Type B pancreatic cell (in vitro differentiated cells): ENCODE data around the gene UTP18. TPM values are rescaled to one million over a fixed set of nuclear protein-coding genes. Genes with fewer than 3 reads are reported as not detected.
"Not testable (repeated sequence)": the region's sequence is repeated elsewhere in the genome, so short reads cannot be mapped to it uniquely, and the experiment has no call there.

Source experiments
- DNase-seq: peaks from one replicate; pipeline ENCODE4 v3.0.0; 2021; ENCODE audit warnings: mixed read lengths; ENCODE audit not compliant: unreplicated experiment; ENCODE audit errors: extremely low spot score
- H3K27ac Mint-ChIP-seq: 2 replicates; pipeline ENCODE4 v1.8.0; 2021; ENCODE audit warnings: mild to moderate bottlenecking, mixed read lengths
- H3K27me3 Mint-ChIP-seq: 2 replicates; pipeline ENCODE4 v1.8.0; 2021; ENCODE audit warnings: mixed read lengths
- H3K36me3 Mint-ChIP-seq: 2 replicates; pipeline ENCODE4 v1.8.0; 2021; ENCODE audit warnings: mixed read lengths
- H3K4me1 Mint-ChIP-seq: one replicate; pipeline ENCODE4 v1.8.0; 2021; ENCODE audit warnings: mixed read lengths; ENCODE audit not compliant: unreplicated experiment
- H3K4me3 Mint-ChIP-seq: 2 replicates; pipeline ENCODE4 v1.8.0; 2021; ENCODE audit warnings: mild to moderate bottlenecking, mixed read lengths
- H3K9me3 Mint-ChIP-seq: 2 replicates; pipeline ENCODE4 v1.8.0; 2021; ENCODE audit warnings: mixed read lengths
- CTCF ChIP-seq: fragments of 200-600 bp; sonication (generic); conservative IDR thresholded peaks from 2 replicates; pipeline ENCODE4 v1.5.0; 2021; ENCODE audit warnings: antibody characterized with exemption, mild to moderate bottlenecking
- total RNA-seq: library from RNA; stranded (reverse); gene quantifications from 2 replicates; pipeline ENCODE4 v1.2.1, GENCODE V29; 2021; ENCODE audit warnings: low replicate concordance

UTP18 gene
- total RNA-seq, 1 donor from 2014 or later: 38.8 TPM

DNA sequence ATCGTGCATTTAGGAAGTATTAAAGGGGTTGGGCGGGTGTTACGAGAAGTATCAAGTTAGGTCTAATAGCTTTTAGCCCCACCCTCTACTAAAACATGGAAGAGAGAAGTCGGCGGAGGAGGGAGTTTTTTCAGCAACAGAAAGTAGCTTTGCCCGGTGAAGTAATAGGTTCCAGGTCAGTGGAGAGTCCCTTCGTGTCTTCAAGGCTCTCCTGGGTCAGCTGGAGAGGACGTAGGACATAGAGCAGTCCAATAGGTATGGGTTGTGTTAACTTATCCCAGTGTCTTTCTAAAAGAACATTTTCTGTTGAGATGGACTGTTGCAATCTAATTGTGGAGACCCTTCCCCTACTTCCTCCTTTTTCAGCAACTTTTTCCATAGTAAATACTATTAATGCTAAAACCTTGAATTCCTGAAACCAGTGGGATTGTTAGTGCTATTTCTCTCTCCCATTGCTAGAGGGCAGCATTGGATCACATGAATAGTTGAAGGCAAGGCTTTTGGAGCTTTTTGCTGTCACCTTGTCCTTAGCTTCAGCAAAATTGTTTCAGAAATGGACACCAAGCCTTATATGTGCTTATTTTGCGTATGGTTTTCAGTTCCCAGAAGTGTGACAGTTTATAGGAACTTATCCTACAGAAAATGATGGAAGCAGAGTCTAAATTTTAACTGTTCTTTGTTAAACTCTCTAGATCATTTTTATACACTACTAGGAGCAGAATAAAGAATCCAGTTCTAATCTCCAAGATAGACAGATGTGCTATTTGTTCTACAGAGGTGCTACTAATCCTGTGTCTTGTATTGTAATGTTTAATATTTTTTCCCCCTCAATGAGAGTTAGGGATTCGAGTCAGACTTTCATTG lies 38.4 kb downstream of the UTP18 start:
- H3K27me3 Mint-ChIP-seq: no peaks in the 10 kb centered on the region
- TF ChIP-seq CTCF: peak; percentile 81
- no peak for DNase-seq
- no peaks in the 10 kb centered on the region for H3K9me3 Mint-ChIP-seq
- peaks cover 16% of the 10 kb centered on the region for H3K36me3 Mint-ChIP-seq
- H3K4me1 Mint-ChIP-seq: no peaks in the 10 kb centered on the region
- H3K4me3 Mint-ChIP-seq: no peak overlapping the region
- no peak overlapping the region for H3K27ac Mint-ChIP-seq

GRCh38 chr17:51299859-51300258 lies 39.5 kb downstream of the UTP18 start:
- H3K4me3 Mint-ChIP-seq: no peak overlapping the region
- peaks cover 8% of the 10 kb centered on the region for H3K36me3 Mint-ChIP-seq
- H3K9me3 Mint-ChIP-seq: no peaks in the 10 kb centered on the region
- no peak overlapping the region for H3K27ac Mint-ChIP-seq
- no peaks in the 10 kb centered on the region for H3K4me1 Mint-ChIP-seq
- H3K27me3 Mint-ChIP-seq: no peaks in the 10 kb centered on the region
- TF ChIP-seq CTCF: no peak
- no peak for DNase-seq

DNA sequence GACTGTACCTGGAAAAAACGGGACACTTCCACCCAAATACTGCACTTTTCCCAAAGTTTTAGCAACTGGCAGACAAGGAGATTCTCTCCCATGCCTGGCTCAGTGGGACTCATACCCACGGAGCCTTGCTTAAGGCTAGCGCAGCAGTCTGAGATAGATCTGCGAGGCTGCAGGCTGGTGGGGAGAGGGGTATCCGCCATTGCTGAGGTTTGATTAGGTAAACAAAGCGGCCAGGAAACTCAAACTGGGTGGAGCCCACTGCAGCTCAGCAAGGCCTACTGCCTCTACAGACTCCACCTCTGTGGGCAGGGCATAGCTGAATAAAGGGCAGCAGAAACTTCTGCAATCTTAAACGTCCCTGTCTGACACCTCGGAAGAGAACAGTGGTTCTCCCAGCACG lies 44.8 kb downstream of the UTP18 start:
- H3K27me3 Mint-ChIP-seq: peaks cover 7% of the 10 kb centered on the region
- H3K9me3 Mint-ChIP-seq: peaks cover 15% of the 10 kb centered on the region
- H3K4me1 Mint-ChIP-seq: no peaks in the 10 kb centered on the region
- H3K27ac Mint-ChIP-seq: no peak overlapping the region
- H3K36me3 Mint-ChIP-seq: no peaks in the 10 kb centered on the region
- no peak for TF ChIP-seq CTCF
- DNase-seq: no peak
- H3K4me3 Mint-ChIP-seq: no peak overlapping the region

GRCh38 chr17:51312003-51312402 lies 51.7 kb downstream of the UTP18 start:
- not testable (repeated sequence) for H3K27me3 Mint-ChIP-seq, H3K4me3 Mint-ChIP-seq, H3K4me1 Mint-ChIP-seq, DNase-seq, H3K27ac Mint-ChIP-seq, H3K36me3 Mint-ChIP-seq
- peaks cover 15% of the 10 kb centered on the region for H3K9me3 Mint-ChIP-seq

DNA sequence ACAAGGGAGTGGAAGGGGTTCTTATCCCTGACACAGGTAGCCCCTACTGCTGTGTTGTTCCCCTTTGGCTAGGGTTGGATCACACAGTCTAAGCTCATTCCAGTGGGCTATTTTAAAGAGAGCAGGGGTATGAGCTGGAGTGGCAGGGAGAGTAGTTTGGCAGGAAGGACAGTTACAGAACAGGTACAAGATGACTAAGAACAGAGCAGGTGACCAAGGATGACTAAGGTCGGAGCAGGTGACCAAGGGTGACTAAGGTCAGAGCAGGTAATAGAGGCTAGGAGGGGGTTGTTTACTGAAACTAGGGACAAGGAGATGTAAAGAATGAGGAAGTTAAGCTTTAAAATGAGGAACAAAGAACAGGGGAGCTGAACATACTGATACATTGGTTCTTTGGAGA lies 58.8 kb downstream of the UTP18 start:
- Mint-ChIP-seq H3K36me3 (no peaks in the 10 kb centered on the region), H3K27ac (no peak overlapping the region), H3K4me3 (no peak overlapping the region), H3K9me3 (peaks cover 18% of the 10 kb centered on the region), H3K4me1 (peaks cover 4% of the 10 kb centered on the region), H3K27me3 (no peaks in the 10 kb centered on the region)
- TF ChIP-seq CTCF: no peak
- no peak for DNase-seq

- peaks cover 15% of the 10 kb centered on the region for H3K9me3 Mint-ChIP-seq
- H3K27ac Mint-ChIP-seq: no peak overlapping the region
- no peak overlapping the region for H3K4me3 Mint-ChIP-seq
- no peaks in the 10 kb centered on the region for H3K36me3 Mint-ChIP-seq
- TF ChIP-seq CTCF: peak; percentile 55
- H3K27me3 Mint-ChIP-seq: no peaks in the 10 kb centered on the region
- peaks cover 4% of the 10 kb centered on the region for H3K4me1 Mint-ChIP-seq
- no peak for DNase-seq
Observed at GRCh38 chr17:51322390-51323029, 62.2 kb downstream of the UTP18 start.
